Measurements from ENCODE around the gene TBL3.

The TBL3 gene

DNA sequence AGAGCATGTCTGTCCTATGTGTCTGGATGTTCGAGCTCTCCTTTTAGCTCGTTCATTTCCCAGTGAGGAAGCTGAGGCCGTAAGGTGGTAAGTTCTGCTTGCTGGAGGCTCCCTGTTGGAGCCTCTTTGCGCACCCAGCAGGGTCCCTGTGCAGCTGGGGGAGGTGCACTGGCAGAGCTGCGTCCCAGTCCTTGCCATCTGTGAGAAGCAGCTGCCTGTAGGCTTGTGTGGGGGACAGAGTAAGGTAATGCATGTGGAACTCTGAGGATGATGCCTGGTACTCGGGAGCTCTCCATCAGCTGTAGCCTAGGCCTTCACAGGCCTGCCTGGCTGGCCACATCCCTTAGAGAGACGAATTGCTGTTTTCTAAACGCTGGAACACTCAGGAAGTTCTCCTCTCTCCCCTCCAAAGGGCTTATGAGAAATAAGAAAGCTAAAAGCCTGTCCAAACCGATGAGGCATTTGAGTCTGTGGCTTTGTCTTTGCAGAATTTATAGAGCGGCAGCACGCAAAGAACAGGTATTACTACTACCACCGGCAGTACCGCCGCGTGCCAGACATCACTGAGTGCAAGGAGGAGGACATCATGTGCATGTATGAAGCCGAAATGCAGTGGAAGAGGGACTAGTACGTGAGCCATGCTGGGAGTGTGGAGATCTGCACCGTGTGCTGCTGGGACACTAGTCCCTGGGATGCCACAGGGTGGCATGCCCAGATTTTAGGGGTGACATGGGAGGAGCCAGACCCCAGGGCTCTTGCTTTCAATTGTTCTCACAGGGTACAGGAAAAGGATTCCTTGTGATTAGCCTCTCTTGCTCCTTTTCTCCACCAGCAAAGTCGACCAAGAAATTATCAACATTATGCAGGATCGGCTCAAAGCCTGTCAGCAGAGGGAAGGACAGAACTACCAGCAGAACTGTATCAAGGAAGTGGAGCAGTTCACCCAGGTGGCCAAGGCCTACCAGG, 10.9 kb upstream of the TBL3 start (continued):
- TF ChIP-seq, protein P1, sequence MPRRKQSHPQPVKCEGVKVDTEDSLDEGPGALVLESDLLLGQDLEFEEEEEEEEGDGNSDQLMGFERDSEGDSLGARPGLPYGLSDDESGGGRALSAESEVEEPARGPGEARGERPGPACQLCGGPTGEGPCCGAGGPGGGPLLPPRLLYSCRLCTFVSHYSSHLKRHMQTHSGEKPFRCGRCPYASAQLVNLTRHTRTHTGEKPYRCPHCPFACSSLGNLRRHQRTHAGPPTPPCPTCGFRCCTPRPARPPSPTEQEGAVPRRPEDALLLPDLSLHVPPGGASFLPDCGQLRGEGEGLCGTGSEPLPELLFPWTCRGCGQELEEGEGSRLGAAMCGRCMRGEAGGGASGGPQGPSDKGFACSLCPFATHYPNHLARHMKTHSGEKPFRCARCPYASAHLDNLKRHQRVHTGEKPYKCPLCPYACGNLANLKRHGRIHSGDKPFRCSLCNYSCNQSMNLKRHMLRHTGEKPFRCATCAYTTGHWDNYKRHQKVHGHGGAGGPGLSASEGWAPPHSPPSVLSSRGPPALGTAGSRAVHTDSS (tag by site-specific recombination; IDR thresholded peaks at IDR 0.05): no peak
- no peak for TF ChIP-seq ZNF707 (tag by site-specific recombination; IDR thresholded peaks at IDR 0.05)
- TF ChIP-seq ZNF560 (tag by site-specific recombination; IDR thresholded peaks at IDR 0.05; ENCODE audit: borderline replicate concordance): no peak
- TF ChIP-seq, protein P2, sequence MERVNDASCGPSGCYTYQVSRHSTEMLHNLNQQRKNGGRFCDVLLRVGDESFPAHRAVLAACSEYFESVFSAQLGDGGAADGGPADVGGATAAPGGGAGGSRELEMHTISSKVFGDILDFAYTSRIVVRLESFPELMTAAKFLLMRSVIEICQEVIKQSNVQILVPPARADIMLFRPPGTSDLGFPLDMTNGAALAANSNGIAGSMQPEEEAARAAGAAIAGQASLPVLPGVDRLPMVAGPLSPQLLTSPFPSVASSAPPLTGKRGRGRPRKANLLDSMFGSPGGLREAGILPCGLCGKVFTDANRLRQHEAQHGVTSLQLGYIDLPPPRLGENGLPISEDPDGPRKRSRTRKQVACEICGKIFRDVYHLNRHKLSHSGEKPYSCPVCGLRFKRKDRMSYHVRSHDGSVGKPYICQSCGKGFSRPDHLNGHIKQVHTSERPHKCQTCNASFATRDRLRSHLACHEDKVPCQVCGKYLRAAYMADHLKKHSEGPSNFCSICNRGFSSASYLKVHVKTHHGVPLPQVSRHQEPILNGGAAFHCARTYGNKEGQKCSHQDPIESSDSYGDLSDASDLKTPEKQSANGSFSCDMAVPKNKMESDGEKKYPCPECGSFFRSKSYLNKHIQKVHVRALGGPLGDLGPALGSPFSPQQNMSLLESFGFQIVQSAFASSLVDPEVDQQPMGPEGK (tag by site-specific recombination; IDR thresholded peaks at IDR 0.05): no peak
- no peak for TF ChIP-seq ZFP69B (tag by site-specific recombination; IDR thresholded peaks at IDR 0.05)
- TF ChIP-seq, protein P3, sequence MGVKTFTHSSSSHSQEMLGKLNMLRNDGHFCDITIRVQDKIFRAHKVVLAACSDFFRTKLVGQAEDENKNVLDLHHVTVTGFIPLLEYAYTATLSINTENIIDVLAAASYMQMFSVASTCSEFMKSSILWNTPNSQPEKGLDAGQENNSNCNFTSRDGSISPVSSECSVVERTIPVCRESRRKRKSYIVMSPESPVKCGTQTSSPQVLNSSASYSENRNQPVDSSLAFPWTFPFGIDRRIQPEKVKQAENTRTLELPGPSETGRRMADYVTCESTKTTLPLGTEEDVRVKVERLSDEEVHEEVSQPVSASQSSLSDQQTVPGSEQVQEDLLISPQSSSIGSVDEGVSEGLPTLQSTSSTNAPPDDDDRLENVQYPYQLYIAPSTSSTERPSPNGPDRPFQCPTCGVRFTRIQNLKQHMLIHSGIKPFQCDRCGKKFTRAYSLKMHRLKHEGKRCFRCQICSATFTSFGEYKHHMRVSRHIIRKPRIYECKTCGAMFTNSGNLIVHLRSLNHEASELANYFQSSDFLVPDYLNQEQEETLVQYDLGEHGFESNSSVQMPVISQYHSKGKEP (tag by site-specific recombination; IDR thresholded peaks at IDR 0.05): peak; percentile 94
- TF ChIP-seq ZNF610 (tag by site-specific recombination; IDR thresholded peaks at IDR 0.05; ENCODE audit: borderline replicate concordance): 0 out of 2 replicates have a peak, but pooled peaks have one; percentile 58
- TF ChIP-seq, protein P4, sequence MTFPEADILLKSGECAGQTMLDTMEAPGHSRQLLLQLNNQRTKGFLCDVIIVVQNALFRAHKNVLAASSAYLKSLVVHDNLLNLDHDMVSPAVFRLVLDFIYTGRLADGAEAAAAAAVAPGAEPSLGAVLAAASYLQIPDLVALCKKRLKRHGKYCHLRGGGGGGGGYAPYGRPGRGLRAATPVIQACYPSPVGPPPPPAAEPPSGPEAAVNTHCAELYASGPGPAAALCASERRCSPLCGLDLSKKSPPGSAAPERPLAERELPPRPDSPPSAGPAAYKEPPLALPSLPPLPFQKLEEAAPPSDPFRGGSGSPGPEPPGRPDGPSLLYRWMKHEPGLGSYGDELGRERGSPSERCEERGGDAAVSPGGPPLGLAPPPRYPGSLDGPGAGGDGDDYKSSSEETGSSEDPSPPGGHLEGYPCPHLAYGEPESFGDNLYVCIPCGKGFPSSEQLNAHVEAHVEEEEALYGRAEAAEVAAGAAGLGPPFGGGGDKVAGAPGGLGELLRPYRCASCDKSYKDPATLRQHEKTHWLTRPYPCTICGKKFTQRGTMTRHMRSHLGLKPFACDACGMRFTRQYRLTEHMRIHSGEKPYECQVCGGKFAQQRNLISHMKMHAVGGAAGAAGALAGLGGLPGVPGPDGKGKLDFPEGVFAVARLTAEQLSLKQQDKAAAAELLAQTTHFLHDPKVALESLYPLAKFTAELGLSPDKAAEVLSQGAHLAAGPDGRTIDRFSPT (tag by site-specific recombination; IDR thresholded peaks at IDR 0.05): peak; percentile 86
- TF ChIP-seq ZSCAN30 (tag by site-specific recombination; IDR thresholded peaks at IDR 0.05): peak; percentile 63
- TF ChIP-seq TRIM28 (IDR thresholded peaks at IDR 0.05; ENCODE audit: borderline replicate concordance, low read length): peak; percentile 67; the same call in 1 of the 2 replicates
- TF ChIP-seq ZNF433 (tag by site-specific recombination; IDR thresholded peaks at IDR 0.05; ENCODE audit: low read depth): no peak
- 0 out of 2 replicates have a peak, but pooled peaks have one; percentile 9 for TF ChIP-seq ZNF146 (tag by site-specific recombination; IDR thresholded peaks at IDR 0.05)
- TF ChIP-seq PRDM1 (tag by site-specific recombination; IDR thresholded peaks at IDR 0.05): no peak
- TF ChIP-seq, protein P5, sequence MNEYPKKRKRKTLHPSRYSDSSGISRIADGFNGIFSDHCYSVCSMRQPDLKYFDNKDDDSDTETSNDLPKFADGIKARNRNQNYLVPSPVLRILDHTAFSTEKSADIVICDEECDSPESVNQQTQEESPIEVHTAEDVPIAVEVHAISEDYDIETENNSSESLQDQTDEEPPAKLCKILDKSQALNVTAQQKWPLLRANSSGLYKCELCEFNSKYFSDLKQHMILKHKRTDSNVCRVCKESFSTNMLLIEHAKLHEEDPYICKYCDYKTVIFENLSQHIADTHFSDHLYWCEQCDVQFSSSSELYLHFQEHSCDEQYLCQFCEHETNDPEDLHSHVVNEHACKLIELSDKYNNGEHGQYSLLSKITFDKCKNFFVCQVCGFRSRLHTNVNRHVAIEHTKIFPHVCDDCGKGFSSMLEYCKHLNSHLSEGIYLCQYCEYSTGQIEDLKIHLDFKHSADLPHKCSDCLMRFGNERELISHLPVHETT (tag by site-specific recombination; IDR thresholded peaks at IDR 0.05): peak; percentile 38; the same call in 1 of the 2 replicates
- no peak for TF ChIP-seq ZNF140 (tag by site-specific recombination; IDR thresholded peaks at IDR 0.05)
- TF ChIP-seq BCL11A (tag by site-specific recombination; IDR thresholded peaks at IDR 0.05; ENCODE audit: low read depth): no peak; the same call in 1 of the 2 replicates
- TF ChIP-seq ZNF211 (tag by site-specific recombination; IDR thresholded peaks at IDR 0.05; ENCODE audit: low read depth): no peak
- TF ChIP-seq, protein P6, sequence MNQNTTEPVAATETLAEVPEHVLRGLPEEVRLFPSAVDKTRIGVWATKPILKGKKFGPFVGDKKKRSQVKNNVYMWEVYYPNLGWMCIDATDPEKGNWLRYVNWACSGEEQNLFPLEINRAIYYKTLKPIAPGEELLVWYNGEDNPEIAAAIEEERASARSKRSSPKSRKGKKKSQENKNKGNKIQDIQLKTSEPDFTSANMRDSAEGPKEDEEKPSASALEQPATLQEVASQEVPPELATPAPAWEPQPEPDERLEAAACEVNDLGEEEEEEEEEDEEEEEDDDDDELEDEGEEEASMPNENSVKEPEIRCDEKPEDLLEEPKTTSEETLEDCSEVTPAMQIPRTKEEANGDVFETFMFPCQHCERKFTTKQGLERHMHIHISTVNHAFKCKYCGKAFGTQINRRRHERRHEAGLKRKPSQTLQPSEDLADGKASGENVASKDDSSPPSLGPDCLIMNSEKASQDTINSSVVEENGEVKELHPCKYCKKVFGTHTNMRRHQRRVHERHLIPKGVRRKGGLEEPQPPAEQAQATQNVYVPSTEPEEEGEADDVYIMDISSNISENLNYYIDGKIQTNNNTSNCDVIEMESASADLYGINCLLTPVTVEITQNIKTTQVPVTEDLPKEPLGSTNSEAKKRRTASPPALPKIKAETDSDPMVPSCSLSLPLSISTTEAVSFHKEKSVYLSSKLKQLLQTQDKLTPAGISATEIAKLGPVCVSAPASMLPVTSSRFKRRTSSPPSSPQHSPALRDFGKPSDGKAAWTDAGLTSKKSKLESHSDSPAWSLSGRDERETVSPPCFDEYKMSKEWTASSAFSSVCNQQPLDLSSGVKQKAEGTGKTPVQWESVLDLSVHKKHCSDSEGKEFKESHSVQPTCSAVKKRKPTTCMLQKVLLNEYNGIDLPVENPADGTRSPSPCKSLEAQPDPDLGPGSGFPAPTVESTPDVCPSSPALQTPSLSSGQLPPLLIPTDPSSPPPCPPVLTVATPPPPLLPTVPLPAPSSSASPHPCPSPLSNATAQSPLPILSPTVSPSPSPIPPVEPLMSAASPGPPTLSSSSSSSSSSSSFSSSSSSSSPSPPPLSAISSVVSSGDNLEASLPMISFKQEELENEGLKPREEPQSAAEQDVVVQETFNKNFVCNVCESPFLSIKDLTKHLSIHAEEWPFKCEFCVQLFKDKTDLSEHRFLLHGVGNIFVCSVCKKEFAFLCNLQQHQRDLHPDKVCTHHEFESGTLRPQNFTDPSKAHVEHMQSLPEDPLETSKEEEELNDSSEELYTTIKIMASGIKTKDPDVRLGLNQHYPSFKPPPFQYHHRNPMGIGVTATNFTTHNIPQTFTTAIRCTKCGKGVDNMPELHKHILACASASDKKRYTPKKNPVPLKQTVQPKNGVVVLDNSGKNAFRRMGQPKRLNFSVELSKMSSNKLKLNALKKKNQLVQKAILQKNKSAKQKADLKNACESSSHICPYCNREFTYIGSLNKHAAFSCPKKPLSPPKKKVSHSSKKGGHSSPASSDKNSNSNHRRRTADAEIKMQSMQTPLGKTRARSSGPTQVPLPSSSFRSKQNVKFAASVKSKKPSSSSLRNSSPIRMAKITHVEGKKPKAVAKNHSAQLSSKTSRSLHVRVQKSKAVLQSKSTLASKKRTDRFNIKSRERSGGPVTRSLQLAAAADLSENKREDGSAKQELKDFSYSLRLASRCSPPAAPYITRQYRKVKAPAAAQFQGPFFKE (tag by site-specific recombination; IDR thresholded peaks at IDR 0.05; ENCODE audit: borderline replicate concordance): no peak
- TF ChIP-seq ZNF391 (tag by site-specific recombination; IDR thresholded peaks at IDR 0.05; ENCODE audit: borderline replicate concordance, low read depth): peak; percentile 76; the same call in 1 of the 2 replicates
- peak; percentile 57 for TF ChIP-seq ZNF596 (tag by site-specific recombination; IDR thresholded peaks at IDR 0.05)
- no peak for TF ChIP-seq ZNF558 (tag by site-specific recombination; IDR thresholded peaks at IDR 0.05)
- TF ChIP-seq ZNF366 (tag by site-specific recombination; conservative IDR thresholded peaks at IDR 0.05): peak; percentile 62

Measured in HEK293 (cell line).